HG03575 (cell line): ENCODE data around the gene JRKL.
"Not testable (repeated sequence)": the region's sequence is repeated elsewhere in the genome, so short reads cannot be mapped to it uniquely, and the experiment has no call there.

Experiments used
- ATAC-seq: cut with Tn5 transposase; IDR thresholded peaks from one replicate; pipeline ENCODE4 v1.9.1; 2021; ENCODE audit not compliant: unreplicated experiment, insufficient number of reproducible peaks, low FRiP score; ENCODE audit errors: extremely low read depth

JRKL gene

GRCh38 chr11:96391698-96392307 is 2.0 kb downstream of the JRKL start:
- no peak for ATAC-seq

DNA sequence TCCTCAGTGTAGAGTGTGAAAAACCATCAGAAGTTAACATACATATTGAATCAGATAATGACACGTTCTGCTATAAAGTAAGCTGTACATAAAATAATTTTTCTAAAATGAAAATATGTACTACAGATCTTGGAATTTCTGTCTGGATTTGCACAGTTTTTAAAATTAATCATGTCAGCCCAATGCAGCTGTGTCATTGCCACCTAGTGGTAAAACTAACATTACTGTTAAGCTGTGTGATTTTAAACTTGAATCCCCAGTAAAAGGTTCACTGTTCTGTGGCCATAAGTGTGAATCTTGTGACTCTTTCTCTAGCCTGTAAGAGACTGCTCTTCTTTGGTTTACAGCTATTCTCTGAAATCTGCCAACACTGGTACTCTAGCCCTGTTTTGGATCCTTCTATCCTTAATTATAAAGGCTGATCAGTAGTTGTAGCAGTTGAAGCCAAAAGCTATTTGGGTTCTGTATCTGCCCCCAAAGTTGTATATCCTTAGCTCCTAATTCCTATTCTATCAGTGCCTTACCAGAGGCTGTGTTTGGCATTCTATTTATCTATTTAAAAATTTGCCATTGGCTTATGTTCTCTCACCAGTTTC is 4.0 kb downstream of the JRKL start:
- ATAC-seq: no peak

DNA sequence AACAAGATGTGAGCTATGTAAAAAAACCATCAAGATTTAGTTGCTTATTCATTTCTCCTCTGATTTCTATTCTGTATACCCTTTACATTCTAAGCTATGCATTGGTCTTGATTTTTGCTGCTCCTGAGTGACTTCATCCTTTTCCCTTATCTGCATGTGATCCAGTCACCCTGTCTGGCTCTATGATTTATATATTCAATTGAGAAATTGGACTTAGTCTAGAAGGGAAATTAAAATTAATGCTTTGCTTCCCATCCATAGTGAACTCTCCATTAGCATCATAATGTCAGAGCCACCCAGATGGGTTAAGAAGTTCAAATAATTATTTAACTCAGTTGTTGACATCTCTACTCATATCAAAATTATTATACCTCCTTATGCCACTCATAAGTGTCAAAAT is 5.0 kb downstream of the JRKL start:
- no peak for ATAC-seq

DNA sequence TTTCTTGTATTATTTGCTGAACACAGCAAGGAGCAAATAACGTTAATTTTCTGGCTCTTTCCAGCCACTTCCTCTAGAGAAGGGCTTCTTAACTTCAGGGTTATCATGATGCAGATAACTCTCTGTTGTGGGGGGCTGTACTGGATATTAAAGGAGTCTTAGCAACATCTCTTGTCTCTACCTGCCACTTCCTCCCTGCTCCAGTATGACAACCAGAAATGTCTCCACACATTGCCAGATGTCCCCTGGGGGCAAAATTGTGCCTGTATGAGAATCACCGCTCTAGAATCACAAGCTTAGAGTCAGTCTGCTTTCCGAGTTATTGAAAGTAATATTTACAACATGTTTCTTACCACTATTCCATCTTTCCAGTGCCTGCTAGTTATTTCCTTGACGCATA is 6.8 kb downstream of the JRKL start:
- no peak for ATAC-seq

DNA sequence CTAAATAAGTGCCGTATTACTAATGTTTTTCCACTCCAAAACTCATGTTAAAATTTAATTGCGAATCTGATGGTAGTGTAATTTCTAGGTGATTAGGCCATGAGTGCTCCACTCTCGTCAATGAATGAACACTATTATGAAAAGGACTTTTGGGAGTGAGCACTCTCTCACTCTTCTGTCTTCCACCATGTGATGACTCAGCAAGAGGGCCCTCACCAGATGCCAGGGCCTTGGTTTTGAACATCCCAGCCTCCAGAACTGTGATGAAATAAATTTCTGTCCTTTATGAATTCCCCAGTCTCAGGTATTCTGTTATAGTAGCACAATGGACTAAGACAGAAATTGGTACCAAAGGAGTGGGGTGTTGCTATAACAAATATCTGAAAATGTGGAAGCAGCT is 8.1 kb downstream of the JRKL start:
- no peak for ATAC-seq

- no peak for ATAC-seq
Observed at GRCh38 chr11:96400697-96401096, 10.9 kb downstream of the JRKL start.

- not testable (repeated sequence) for ATAC-seq
Observed at GRCh38 chr11:96411412-96411811, 21.6 kb downstream of the JRKL start.

GRCh38 chr11:96412761-96413381 is 23.1 kb downstream of the JRKL start:
- ATAC-seq: no peak

DNA sequence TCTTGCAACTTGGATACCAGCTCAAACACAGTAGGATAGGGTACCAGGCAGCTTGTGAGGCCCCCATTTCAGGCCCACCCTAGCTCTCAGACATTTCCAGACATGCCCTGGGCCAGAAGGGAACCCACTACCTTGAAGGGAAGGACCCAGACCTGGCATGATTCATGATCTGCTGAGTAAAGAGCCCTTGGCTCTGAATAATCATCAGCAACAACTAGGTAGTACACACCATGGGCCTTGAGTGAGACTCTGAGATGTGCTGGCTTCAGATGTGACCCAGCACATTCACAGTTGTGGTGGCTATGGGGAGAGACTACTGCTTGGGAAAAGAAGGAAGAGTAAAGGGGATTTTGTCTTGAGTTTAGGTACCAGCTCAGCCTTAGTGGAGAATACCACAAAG is 23.6 kb downstream of the JRKL start:
- ATAC-seq: no peak

DNA sequence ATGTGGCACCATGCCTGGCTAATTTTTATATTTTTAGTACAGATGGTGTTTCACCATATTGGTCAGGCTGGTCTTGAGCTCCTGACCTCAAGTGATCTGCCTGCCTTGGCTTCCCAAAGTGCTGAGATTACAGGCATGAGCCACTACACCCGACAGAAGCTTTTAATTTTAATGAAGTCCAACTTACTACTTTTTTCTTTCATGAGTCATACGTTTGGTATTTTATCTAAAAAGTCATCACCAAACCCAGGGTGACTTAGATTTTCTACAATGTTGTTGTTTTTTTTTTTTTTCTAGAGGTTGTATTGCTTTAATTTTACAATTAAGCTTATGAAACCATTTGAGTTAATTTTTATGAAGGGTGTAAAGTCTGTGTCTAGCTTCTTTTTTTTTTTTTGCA is 34.9 kb downstream of the JRKL start:
- no peak for ATAC-seq

- no peak for ATAC-seq
Observed at GRCh38 chr11:96430668-96431067, 40.9 kb downstream of the JRKL start.

GRCh38 chr11:96432654-96433053 is 42.8 kb downstream of the JRKL start:
- not testable (repeated sequence) for ATAC-seq
